H7 (cell line): ENCODE results near the gene FAM83E. TPM values are rescaled to one million over a fixed set of nuclear protein-coding genes. Genes with fewer than 3 reads are reported as not detected.
A peak's percentile ranks its signal among the peaks of the same experiment; 100 is the strongest.

ENCODE experiments used
- DNase-seq: peaks from one replicate; pipeline ENCODE4 v3.0.0; 2012
- H3K27me3 ChIP-seq: 2 replicates; pipeline ENCODE4 v1.6.0; 2011; ENCODE audit warnings: mild to moderate bottlenecking, low read length; ENCODE audit not compliant: control insufficient read depth, insufficient read depth
- H3K36me3 ChIP-seq: replicated peaks from 2 replicates; pipeline ENCODE4 v1.5.1; 2011; ENCODE audit warnings: low read length; ENCODE audit not compliant: control insufficient read depth, insufficient read depth
- H3K4me3 ChIP-seq: 2 replicates; pipeline ENCODE4 v1.5.1; 2011; ENCODE audit warnings: low read depth, mild to moderate bottlenecking, control low read depth, low read length, moderate library complexity; ENCODE audit not compliant: insufficient read depth
- total RNA-seq: library from RNA; depleted of rRNA; stranded (reverse); fragments of >200 nt; shearing (Covaris generic); gene quantifications from 2 replicates; pipeline ENCODE4 v1.2.3, GENCODE V29; 2014

The FAM83E gene
- total RNA-seq, 1 experiment from 2014 or later: 4.0 TPM

DNA sequence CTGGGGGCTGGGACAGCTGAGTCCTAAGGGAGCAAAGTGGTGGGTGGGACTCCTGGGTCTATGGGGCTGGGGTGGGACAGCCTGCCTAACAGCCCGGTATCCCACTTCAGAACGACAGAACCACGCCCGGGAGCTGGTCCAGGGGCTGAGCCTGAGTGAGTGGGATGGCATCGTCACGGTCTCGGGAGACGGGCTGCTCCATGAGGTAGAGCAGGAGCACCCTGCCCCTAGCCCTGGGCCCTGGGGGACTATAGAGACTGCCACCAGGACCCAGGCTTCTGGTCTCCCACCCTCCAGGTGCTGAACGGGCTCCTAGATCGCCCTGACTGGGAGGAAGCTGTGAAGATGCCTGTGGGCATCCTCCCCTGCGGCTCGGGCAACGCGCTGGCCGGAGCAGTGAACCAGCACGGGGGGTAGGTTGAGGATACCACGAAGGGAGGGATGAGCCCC lies 13.0 kb upstream of the FAM83E start:
- no peaks in the 10 kb centered on the region for H3K27me3 ChIP-seq
- DNase-seq: no peak
- H3K4me3 ChIP-seq: no peak overlapping the region
- peaks cover 2% of the 10 kb centered on the region for H3K36me3 ChIP-seq

GRCh38 chr19:48627201-48627864 lies 12.5 kb upstream of the FAM83E start:
- no peaks in the 10 kb centered on the region; the same call in none of the 2 replicates for H3K36me3 ChIP-seq
- peak; percentile 41 for DNase-seq
- no peak overlapping the region for H3K4me3 ChIP-seq

DNA sequence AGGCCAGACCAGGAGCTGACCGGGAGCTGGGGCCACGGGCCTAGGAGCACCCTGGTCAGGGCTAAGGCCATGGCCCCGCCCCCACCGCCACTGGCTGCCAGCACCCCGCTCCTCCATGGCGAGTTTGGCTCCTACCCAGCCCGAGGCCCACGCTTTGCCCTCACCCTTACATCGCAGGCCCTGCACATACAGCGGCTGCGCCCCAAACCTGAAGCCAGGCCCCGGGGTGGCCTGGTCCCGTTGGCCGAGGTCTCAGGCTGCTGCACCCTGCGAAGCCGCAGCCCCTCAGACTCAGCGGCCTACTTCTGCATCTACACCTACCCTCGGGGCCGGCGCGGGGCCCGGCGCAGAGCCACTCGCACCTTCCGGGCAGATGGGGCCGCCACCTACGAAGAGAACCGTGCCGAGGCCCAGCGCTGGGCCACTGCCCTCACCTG lies 11.0 kb upstream of the FAM83E start:
- H3K4me3 ChIP-seq: no peak overlapping the region
- H3K36me3 ChIP-seq: no peaks in the 10 kb centered on the region; the same call in none of the 2 replicates
- DNase-seq: peak; percentile 46
- no peaks in the 10 kb centered on the region for H3K27me3 ChIP-seq

More at GRCh38 chr19:48627201-48627864, 12.5 kb upstream of the FAM83E start:
- H3K27me3 ChIP-seq: no peaks in the 10 kb centered on the region

GRCh38 chr19:48624791-48625723 lies 10.2 kb upstream of the FAM83E start:
- H3K4me3 ChIP-seq: peak overlapping the region; percentile 61
- peak; percentile 85 for DNase-seq
- H3K27me3 ChIP-seq: no peaks in the 10 kb centered on the region
- H3K36me3 ChIP-seq: no peaks in the 10 kb centered on the region; the same call in none of the 2 replicates

DNA sequence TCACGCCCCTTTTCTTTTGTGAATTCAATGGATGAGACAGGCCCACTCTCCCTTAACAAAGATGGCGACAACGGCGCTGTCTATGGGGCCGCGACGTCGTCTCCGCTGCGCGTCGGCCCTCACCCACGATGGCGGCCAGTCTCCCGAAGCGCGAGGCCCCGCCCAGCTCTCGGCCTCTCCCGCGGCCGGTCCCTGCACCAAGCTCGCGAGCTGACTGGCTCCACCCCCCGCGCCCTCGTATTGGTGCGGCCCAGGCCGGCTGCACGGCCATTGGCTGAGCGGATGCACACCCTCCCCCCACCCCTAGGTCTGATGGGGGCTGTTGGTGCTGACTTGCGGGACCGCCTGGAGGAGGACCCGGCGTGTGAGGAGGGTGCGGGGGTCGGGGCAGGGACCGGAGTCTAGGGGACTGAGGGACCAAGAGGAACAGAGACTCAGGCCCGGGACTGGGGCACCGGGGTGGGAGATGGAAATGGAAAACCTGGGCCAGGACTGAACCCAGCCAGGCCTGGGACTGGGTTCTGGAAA lies 9.3 kb upstream of the FAM83E start:
- peak; percentile 99 for DNase-seq
- H3K27me3 ChIP-seq: no peaks in the 10 kb centered on the region
- peak overlapping the region; percentile 61 for H3K4me3 ChIP-seq
- no peaks in the 10 kb centered on the region; the same call in none of the 2 replicates for H3K36me3 ChIP-seq

GRCh38 chr19:48623556-48624066 lies 8.7 kb upstream of the FAM83E start:
- Histone ChIP-seq H3K27me3 (no peaks in the 10 kb centered on the region), H3K4me3 (peak overlapping the region; percentile 30), H3K36me3 (no peaks in the 10 kb centered on the region; the same call in none of the 2 replicates)
- peak; percentile 54 for DNase-seq

DNA sequence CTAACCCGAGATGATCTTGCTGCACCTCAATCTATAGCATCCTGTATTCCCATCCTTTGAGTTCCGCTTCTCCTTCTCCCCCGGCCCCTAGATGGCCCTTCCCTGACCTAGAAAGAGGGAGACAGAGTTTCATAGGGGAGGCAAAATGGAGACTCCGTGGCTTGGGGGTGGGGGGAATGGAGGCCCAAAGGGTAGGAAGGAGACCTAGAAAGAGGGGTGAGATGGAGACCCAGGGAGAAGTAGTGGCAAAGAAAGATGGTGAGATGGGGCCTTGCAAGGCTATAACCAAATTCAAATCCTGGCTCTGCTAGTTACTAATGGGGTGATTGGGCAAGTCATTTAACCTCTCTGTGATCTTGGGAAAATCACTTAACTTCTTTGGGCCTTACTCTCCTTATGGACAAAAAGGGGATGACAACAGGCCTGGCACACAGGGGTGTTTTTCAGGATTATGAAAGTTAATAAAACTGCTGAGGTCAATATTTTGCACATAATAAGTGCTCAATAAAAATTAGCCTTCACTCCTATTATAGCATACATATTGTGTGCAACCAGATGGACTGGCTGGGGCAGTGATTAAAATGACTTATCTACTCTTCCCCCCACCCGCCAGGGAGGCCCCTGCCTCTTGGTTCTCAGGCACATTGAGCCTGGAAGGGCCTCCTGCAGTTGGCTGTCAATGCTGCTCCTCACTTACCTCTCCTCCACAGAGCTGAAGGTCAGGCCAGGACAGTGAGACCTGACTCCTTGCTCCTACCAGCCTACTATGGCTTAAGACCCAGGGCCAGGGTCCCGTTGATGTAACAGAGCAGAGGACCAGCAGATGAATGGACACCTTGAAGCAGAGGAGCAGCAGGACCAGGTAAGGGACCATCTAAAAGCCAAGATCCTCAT lies 5.1 kb upstream of the FAM83E start:
- Histone ChIP-seq H3K4me3 (peak overlapping the region; percentile 100), H3K27me3 (no peaks in the 10 kb centered on the region), H3K36me3 (peaks cover 27% of the 10 kb centered on the region)
- peak; percentile 33 for DNase-seq

DNA sequence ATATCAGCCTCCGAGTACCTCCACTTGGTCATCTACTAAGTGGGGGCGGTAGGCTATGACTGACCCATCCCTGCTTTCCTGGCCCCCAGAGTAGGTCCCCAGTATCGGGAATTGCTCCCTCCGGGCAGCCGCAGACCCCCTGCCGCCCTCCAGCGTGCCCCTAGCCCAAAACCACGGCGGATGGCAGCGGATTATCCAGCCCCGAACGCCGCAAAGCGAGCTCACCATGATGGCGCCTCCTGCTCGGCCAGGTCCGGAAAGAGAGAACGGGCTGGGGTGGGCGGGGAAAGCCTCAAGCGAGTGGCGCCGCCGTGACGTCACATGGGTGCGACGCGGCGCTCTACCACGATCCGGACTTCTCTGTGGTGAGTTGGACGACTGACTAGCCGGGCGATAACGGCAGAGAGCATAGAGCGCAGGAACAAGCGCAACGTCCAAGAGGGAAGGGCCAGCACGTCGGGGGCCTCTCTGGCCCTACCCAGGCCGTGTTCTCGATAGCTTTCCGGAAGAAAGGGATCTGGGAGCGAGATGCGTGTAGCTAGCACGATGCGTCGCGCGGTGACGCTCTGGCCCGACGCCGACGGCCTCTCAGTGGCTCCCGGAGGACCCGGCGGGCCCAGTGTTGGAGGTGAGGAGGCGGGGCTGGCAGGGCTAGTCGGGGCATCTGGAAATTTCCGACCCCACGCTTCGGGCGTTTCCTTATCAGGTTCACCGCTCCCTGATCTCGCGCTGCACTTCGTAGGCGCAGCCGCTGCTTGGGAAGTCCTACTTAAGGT lies 4.2 kb upstream of the FAM83E start, which contains the start of the genes RPL18 and SPHK2:
Gene RPL18 (minus strand): TSS at position 263 of the 776 bp plus-strand sequence. CDS start 35 bp downstream, at position 228.
Gene SPHK2 (plus strand): TSS at position 591 of the 776 bp plus-strand sequence. CDS start 1,009 bp downstream, outside the sequence.
- H3K36me3 ChIP-seq: peaks cover 27% of the 10 kb centered on the region
- H3K4me3 ChIP-seq: peak within 1 kb of the TSS; percentile 100
- H3K27me3 ChIP-seq: no peaks in the 10 kb centered on the region

DNA sequence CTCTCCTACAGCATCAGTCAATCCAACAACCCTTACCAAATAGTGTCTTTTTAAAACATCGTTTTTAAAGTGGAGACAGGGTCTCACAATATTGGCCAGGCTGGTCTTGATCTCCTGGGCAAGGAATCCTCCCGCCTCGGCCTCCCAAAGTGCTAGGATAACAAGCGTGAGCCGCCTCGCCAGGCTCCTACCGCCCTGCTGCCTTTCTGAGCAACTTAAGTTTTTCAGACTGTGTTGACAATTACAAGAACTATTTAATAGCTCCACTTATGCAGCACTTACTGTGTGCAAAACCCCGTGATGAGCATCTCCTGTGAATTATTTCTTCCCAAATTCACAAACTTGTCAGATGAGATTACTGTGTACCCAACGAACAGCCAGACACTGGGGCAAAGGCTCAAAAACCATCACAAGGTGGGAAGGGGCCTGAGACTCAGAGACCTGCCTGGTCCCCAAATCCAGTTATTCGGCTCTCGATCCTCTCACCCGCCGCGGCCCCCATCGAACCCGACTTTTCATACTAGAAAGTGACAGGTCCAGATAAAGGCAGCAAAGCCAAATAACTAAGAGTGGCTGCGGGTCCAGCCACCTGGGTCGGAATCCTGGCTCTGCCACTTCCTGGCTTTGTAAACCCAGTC lies 3.5 kb upstream of the FAM83E start:
- DNase-seq: no peak
- Histone ChIP-seq H3K27me3 (no peaks in the 10 kb centered on the region), H3K4me3 (peak overlapping the region; percentile 100), H3K36me3 (peaks cover 31% of the 10 kb centered on the region)

More for the DNA sequence above, 4.2 kb upstream of the FAM83E start, which contains the start of the genes RPL18 and SPHK2:
- peak; percentile 99 for DNase-seq

- H3K36me3 ChIP-seq: peaks cover 31% of the 10 kb centered on the region
- no peaks in the 10 kb centered on the region for H3K27me3 ChIP-seq
- no peak for DNase-seq
- peak overlapping the region; percentile 100 for H3K4me3 ChIP-seq
Measured at GRCh38 chr19:48617146-48617937, 2.5 kb upstream of the FAM83E start.

DNA sequence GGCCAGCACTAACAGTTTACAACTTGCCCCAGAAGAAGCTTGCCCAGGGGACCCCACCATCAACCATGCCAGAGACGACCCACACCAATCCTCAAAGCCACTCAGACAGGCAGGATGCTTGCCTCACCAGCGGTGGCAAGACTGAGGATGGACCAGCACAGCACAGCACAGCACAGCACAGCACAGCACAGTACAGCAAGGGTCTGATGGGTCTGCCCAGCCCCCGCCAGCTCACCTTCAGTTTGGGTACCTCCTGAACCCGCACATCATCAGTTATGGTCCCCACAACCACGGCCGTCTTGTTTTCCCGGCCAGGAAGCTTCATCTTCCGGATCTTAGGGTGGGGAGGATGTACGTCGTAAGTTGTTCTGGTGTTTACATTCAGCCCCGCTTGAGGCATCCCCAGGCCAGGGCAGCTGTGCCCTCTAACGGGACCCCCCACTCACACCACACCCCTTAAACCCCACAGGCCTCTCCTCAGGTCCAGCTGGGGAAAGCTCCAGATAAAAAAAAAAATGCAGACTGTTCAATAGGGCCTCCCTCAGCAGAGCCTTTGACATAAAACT lies 1.7 kb upstream of the FAM83E start:
- Histone ChIP-seq H3K36me3 (peaks cover 31% of the 10 kb centered on the region), H3K4me3 (no peak overlapping the region), H3K27me3 (no peaks in the 10 kb centered on the region)
- DNase-seq: no peak

DNA sequence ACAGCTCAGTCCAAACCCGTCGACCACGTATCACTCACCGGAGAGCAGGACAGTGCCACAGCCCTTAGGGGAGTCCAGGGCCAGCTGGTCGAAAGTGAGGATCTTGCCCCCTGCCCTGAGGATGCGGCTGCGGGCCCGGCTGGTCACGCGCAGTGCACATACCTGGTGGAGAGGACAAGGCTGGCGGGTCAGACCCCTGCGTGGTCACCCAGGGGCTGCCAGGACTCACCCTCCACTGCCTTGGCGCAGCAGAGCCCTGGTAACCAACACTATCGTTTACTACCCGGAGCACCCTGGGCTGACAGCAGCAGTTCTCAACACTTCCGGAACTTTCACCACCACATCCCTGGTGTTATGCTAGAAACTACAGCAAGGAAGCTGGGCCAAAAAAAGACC lies 1.2 kb upstream of the FAM83E start:
- Histone ChIP-seq H3K36me3 (peaks cover 31% of the 10 kb centered on the region), H3K4me3 (no peak overlapping the region), H3K27me3 (no peaks in the 10 kb centered on the region)
- no peak for DNase-seq
